Fibroblast of villous mesenchyme (primary cell): ENCODE measurements around the gene TCP10L. TPM values are rescaled to one million over a fixed set of nuclear protein-coding genes. Genes with fewer than 3 reads are reported as not detected.
A peak's percentile ranks its signal among the peaks of the same experiment; 100 is the strongest.
"Not testable (repeated sequence)": the region's sequence is repeated elsewhere in the genome, so short reads cannot be mapped to it uniquely, and the experiment has no call there.

Experiments used
- DNase-seq: peaks from one replicate; pipeline ENCODE4 v3.0.0-alpha.2; 2010; ENCODE audit warnings: low read depth
- H3K4me3 ChIP-seq: 2 replicates; pipeline ENCODE4 v1.5.1; 2011; ENCODE audit warnings: low read depth, mild to moderate bottlenecking, low read length
- CTCF ChIP-seq: IDR thresholded peaks from 2 replicates; pipeline ENCODE4 v1.5.1; 2012; ENCODE audit warnings: low read depth, mild to moderate bottlenecking, low read length; ENCODE audit not compliant: insufficient read depth
- total RNA-seq: library from RNA; depleted of rRNA; stranded (reverse); fragments of >200 nt; gene quantifications from 2 replicates; pipeline ENCODE4 v1.2.3, GENCODE V29; 2012

TCP10L gene
- total RNA-seq, 1 donor, result not detected

GRCh38 chr21:32611471-32611997 is 26.2 kb upstream of the TCP10L start:
- no peak for TF ChIP-seq CTCF
- peak; percentile 38 for DNase-seq
- peak overlapping the region; percentile 96 for H3K4me3 ChIP-seq

- DNase-seq, result not testable (repeated sequence)
- H3K4me3 ChIP-seq, result peak overlapping the region; percentile 96
Observed at GRCh38 chr21:32610940-32611339, 25.6 kb upstream of the TCP10L start.

- no peak for DNase-seq
- H3K4me3 ChIP-seq, result no peak overlapping the region
- no peak for TF ChIP-seq CTCF
Observed at GRCh38 chr21:32608851-32609250, 23.5 kb upstream of the TCP10L start.

GRCh38 chr21:32605469-32605868 is 20.1 kb upstream of the TCP10L start:
- H3K4me3 ChIP-seq, result no peak overlapping the region
- no peak for TF ChIP-seq CTCF
- DNase-seq, result no peak

GRCh38 chr21:32604464-32604863 is 19.1 kb upstream of the TCP10L start:
- no peak for DNase-seq
- H3K4me3 ChIP-seq, result no peak overlapping the region
- no peak for TF ChIP-seq CTCF

GRCh38 chr21:32603131-32603530 is 17.8 kb upstream of the TCP10L start:
- TF ChIP-seq CTCF, result no peak
- no peak for DNase-seq
- H3K4me3 ChIP-seq, result no peak overlapping the region

- DNase-seq, result no peak
- H3K4me3 ChIP-seq, result no peak overlapping the region
- TF ChIP-seq CTCF, result no peak
Observed at GRCh38 chr21:32602099-32602498, 16.8 kb upstream of the TCP10L start.

GRCh38 chr21:32599526-32599925 is 14.2 kb upstream of the TCP10L start:
- no peak for TF ChIP-seq CTCF
- no peak for DNase-seq
- no peak overlapping the region for H3K4me3 ChIP-seq
